NT2/D1 (cell line): ENCODE data around the gene OR6B1.

Source experiments
- SUZ12 ChIP-seq: IDR thresholded peaks from 2 replicates; pipeline ENCODE4 v1.6.1; 2011; ENCODE audit not compliant: insufficient read length, insufficient read depth; ENCODE audit errors: extremely low read depth
- YY1 ChIP-seq: IDR thresholded peaks from 2 replicates; pipeline ENCODE4 v1.6.1; 2011; ENCODE audit not compliant: insufficient read length, insufficient read depth
- ZNF274 ChIP-seq: IDR thresholded peaks from 2 replicates; pipeline ENCODE4 v1.6.1; 2011; ENCODE audit warnings: mild to moderate bottlenecking, low read depth, low read length

DNA sequence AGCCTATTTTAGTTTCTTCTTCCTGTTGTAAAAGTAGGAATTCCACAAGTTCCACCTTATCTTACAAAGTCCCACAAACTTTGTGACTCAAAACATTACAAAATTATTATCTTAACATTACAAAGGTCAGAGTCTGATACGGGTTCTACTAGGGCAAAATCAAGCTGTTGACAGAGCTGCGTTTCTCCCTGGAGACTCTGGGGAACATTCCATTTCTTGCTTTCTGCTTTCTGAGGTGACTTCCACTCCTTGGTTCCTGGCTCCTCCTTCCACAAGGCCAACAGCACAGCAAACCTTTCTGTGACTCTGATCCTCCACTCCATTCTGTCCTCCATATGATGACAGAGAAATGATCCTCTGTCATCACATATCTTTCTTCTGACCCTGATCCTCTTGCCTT, 34.8 kb upstream of the OR6B1 start:
- TF ChIP-seq SUZ12: no peak
- TF ChIP-seq ZNF274: no peak
- TF ChIP-seq YY1: no peak
